ENCODE results near the gene RAB40C.

RAB40C gene

GRCh38 chr16:633336-634050 lies 43.6 kb downstream of the RAB40C start:
- no peak for DNase-seq

GRCh38 chr16:634051-634670 lies 44.3 kb downstream of the RAB40C start:
- DNase-seq, result no peak

- no peak for DNase-seq
Measured at GRCh38 chr16:634996-635395, 45.1 kb downstream of the RAB40C start.

- DNase-seq, result no peak
Measured at GRCh38 chr16:635573-636205, 45.8 kb downstream of the RAB40C start.

GRCh38 chr16:636206-637080 lies 46.6 kb downstream of the RAB40C start, which contains the start of gene METTL26:
Gene METTL26 (minus strand): TSS chr16:636305. CDS start chr16:636290, 15 bp downstream.
- peak; percentile 86 to 99 (median 94) for DNase-seq

GRCh38 chr16:637081-638018 lies 47.5 kb downstream of the RAB40C start:
- peak in 2 of 6 experiments; percentile 89 to 93 for DNase-seq

- no peak for DNase-seq
Measured at GRCh38 chr16:638034-638543, 48.2 kb downstream of the RAB40C start.

GRCh38 chr16:638836-639235 lies 49.0 kb downstream of the RAB40C start:
- no peak for DNase-seq

GRCh38 chr16:640614-641013 lies 50.7 kb downstream of the RAB40C start:
- DNase-seq, result no peak

GRCh38 chr16:641326-642188 lies 51.7 kb downstream of the RAB40C start, which contains the start of gene MCRIP2:
Gene MCRIP2 (plus strand): TSS chr16:641828. CDS start chr16:641992, 164 bp downstream.
- DNase-seq, result peak in 5 of 6 experiments; percentile 27 to 57 (median 36)

- peak in 3 of 6 experiments; percentile 31 to 46 (median 33) for DNase-seq
Measured at GRCh38 chr16:642189-643049, 52.6 kb downstream of the RAB40C start.

- no peak for DNase-seq
Measured at GRCh38 chr16:643050-643368, 53.1 kb downstream of the RAB40C start.

GRCh38 chr16:644556-644955 lies 54.7 kb downstream of the RAB40C start:
- DNase-seq, result no peak

GRCh38 chr16:645852-646678 lies 56.2 kb downstream of the RAB40C start:
- DNase-seq, result no peak

GRCh38 chr16:646679-647172 lies 56.9 kb downstream of the RAB40C start:
- no peak for DNase-seq

- DNase-seq, result no peak
Measured at GRCh38 chr16:647173-647902, 57.5 kb downstream of the RAB40C start.

GRCh38 chr16:648071-648780 lies 58.4 kb downstream of the RAB40C start:
- peak in 1 of 6 experiments; percentile 19 for DNase-seq
